OCI-LY3 (cell line): ENCODE measurements around the gene SYNPO2.
"Not testable (repeated sequence)": the region's sequence is repeated elsewhere in the genome, so short reads cannot be mapped to it uniquely, and the experiment has no call there.

Experiments
- H2AFZ ChIP-seq: fragments of 200-600, 300-600 bp; shearing (Covaris generic); 2 replicates; pipeline ENCODE4 v1.6.0; 2014; ENCODE audit warnings: antibody characterized with exemption, low read depth, low read length
- H3K27ac ChIP-seq: fragments of 200-600, 300-600 bp; sonication (generic); 2 replicates; pipeline ENCODE4 v1.5.1; 2014; ENCODE audit warnings: mild to moderate bottlenecking, low read length, moderate library complexity, mixed read lengths
- H3K27me3 ChIP-seq: fragments of 200-600, 300-600 bp; sonication (generic); 2 replicates; pipeline ENCODE4 v1.6.1; 2014; ENCODE audit warnings: low read depth, low read length, mixed read lengths
- H3K36me3 ChIP-seq: fragments of 200-600, 300-600 bp; sonication (generic); replicated peaks from 2 replicates; pipeline ENCODE3; 2014; ENCODE audit warnings: low read depth, low read length, mixed read lengths
- H3K4me1 ChIP-seq: fragments of 300-600, 200-600 bp; sonication (generic); 2 replicates; pipeline ENCODE4 v1.6.1; 2014; ENCODE audit warnings: low read length, mixed read lengths
- H3K4me2 ChIP-seq: fragments of 200-600, 300-600 bp; sonication (generic); 2 replicates; pipeline ENCODE4 v1.6.1; 2014; ENCODE audit warnings: low read length, mixed read lengths
- H3K4me3 ChIP-seq: fragments of 300-600, 200-600 bp; sonication (generic); 2 replicates; pipeline ENCODE4 v1.5.1; 2014; ENCODE audit warnings: antibody characterized with exemption, mild to moderate bottlenecking, low read length, moderate library complexity
- H3K79me2 ChIP-seq: fragments of 300-600, 200-600 bp; shearing (Covaris generic); 2 replicates; pipeline ENCODE4 v1.6.1; 2014; ENCODE audit warnings: mild to moderate bottlenecking, low read length, mixed read lengths
- H3K9ac ChIP-seq: fragments of 300-600, 200-600 bp; shearing (Covaris generic); 2 replicates; pipeline ENCODE4 v1.6.0; 2014; ENCODE audit warnings: mild to moderate bottlenecking, low read length, moderate library complexity
- H3K9me3 ChIP-seq: fragments of 200-600, 300-600 bp; shearing (Covaris generic); 2 replicates; pipeline ENCODE4 v1.6.1; 2014; ENCODE audit warnings: low read length, mixed read lengths; ENCODE audit not compliant: insufficient read depth
- H4K20me1 ChIP-seq: fragments of 200-600, 300-600 bp; sonication (generic); 2 replicates; pipeline ENCODE4 v1.6.1; 2016; ENCODE audit warnings: low read length, mixed read lengths; ENCODE audit not compliant: insufficient read depth
- EZH2phosphoT487 ChIP-seq: fragments of 200-600 bp; shearing (Covaris generic); IDR thresholded peaks from 2 replicates; pipeline ENCODE4 v1.6.1; 2018; ENCODE audit warnings: antibody characterized with exemption, mixed run types, low read depth
- TF ChIP-seq, protein P1 (sequence below): fragments of 200-600, 300-600 bp; sonication (generic); IDR thresholded peaks from 2 replicates; pipeline ENCODE4 v1.5.1; 2014; ENCODE audit warnings: antibody characterized with exemption, low read length, low read depth

The SYNPO2 gene

GRCh38 chr4:119053997-119054396 lies 165.3 kb downstream of the SYNPO2 start:
- Histone ChIP-seq H3K4me2 (no peak overlapping the region), H3K27ac (no peak overlapping the region), H4K20me1 (no peaks in the 10 kb centered on the region), H2AFZ (no peak overlapping the region), H3K9me3 (no peaks in the 10 kb centered on the region), H3K9ac (no peak overlapping the region), H3K4me3 (no peak overlapping the region), H3K36me3 (no peaks in the 10 kb centered on the region), H3K79me2 (no peaks in the 10 kb centered on the region), H3K27me3 (no peaks in the 10 kb centered on the region), H3K4me1 (no peaks in the 10 kb centered on the region)
- TF ChIP-seq, protein P1, sequence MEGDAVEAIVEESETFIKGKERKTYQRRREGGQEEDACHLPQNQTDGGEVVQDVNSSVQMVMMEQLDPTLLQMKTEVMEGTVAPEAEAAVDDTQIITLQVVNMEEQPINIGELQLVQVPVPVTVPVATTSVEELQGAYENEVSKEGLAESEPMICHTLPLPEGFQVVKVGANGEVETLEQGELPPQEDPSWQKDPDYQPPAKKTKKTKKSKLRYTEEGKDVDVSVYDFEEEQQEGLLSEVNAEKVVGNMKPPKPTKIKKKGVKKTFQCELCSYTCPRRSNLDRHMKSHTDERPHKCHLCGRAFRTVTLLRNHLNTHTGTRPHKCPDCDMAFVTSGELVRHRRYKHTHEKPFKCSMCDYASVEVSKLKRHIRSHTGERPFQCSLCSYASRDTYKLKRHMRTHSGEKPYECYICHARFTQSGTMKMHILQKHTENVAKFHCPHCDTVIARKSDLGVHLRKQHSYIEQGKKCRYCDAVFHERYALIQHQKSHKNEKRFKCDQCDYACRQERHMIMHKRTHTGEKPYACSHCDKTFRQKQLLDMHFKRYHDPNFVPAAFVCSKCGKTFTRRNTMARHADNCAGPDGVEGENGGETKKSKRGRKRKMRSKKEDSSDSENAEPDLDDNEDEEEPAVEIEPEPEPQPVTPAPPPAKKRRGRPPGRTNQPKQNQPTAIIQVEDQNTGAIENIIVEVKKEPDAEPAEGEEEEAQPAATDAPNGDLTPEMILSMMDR: no peak
- TF ChIP-seq EZH2phosphoT487: no peak

DNA sequence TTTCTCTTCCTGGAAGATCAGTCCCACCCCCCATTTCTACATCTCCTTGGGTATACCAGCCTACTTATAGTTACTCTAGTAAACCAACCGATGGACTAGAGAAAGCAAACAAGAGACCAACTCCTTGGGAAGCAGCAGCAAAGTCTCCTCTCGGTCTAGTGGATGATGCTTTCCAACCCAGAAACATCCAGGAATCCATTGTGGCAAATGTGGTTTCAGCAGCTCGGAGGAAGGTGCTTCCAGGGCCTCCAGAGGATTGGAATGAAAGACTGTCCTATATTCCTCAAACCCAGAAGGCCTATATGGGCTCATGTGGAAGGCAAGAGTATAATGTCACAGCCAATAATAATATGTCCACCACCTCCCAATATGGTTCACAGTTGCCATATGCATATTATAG lies 168.8 kb downstream of the SYNPO2 start:
- no peaks in the 10 kb centered on the region for H3K36me3 ChIP-seq
- H3K4me1 ChIP-seq: no peaks in the 10 kb centered on the region
- TF ChIP-seq, protein P1: no peak
- no peak for TF ChIP-seq EZH2phosphoT487
- no peak overlapping the region for H3K4me3 ChIP-seq
- H2AFZ ChIP-seq: no peak overlapping the region
- H3K4me2 ChIP-seq: no peak overlapping the region
- H4K20me1 ChIP-seq: no peaks in the 10 kb centered on the region
- H3K79me2 ChIP-seq: no peaks in the 10 kb centered on the region
- no peaks in the 10 kb centered on the region for H3K9me3 ChIP-seq
- H3K27me3 ChIP-seq: no peaks in the 10 kb centered on the region
- H3K27ac ChIP-seq: no peak overlapping the region
- no peak overlapping the region for H3K9ac ChIP-seq

DNA sequence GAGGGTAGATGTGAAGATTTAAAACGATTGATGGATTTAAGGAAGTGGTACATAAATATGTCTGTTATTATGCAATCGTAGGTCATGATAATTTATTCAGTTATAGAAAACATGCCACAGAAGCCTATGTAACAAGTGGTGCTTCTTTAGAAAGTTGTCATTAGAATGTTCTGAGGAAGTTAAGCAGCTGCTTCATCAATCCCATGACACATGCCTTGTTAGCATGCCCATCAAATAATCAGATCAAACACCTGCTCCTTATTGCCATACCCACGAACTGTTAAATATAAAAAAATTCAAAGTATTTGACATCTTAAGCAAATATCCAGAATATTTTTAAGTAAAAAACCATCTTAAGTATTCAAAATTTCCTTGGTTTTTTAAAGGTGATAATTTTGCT lies 170.6 kb downstream of the SYNPO2 start:
- Histone ChIP-seq H3K4me3 (no peak overlapping the region), H3K4me1 (no peaks in the 10 kb centered on the region), H3K9ac (no peak overlapping the region), H3K27me3 (no peaks in the 10 kb centered on the region), H3K36me3 (no peaks in the 10 kb centered on the region), H3K79me2 (no peaks in the 10 kb centered on the region), H3K4me2 (no peak overlapping the region), H2AFZ (no peak overlapping the region), H3K27ac (no peak overlapping the region), H4K20me1 (no peaks in the 10 kb centered on the region), H3K9me3 (no peaks in the 10 kb centered on the region)
- TF ChIP-seq, protein P1: no peak
- no peak for TF ChIP-seq EZH2phosphoT487

- H3K79me2 ChIP-seq, H4K20me1 ChIP-seq, H3K9ac ChIP-seq, H2AFZ ChIP-seq, H3K27me3 ChIP-seq, H3K4me1 ChIP-seq, H3K4me2 ChIP-seq, H3K4me3 ChIP-seq, H3K27ac ChIP-seq, H3K9me3 ChIP-seq, H3K36me3 ChIP-seq: not testable (repeated sequence)
Measured at GRCh38 chr4:119067125-119067524, 178.5 kb downstream of the SYNPO2 start.

DNA sequence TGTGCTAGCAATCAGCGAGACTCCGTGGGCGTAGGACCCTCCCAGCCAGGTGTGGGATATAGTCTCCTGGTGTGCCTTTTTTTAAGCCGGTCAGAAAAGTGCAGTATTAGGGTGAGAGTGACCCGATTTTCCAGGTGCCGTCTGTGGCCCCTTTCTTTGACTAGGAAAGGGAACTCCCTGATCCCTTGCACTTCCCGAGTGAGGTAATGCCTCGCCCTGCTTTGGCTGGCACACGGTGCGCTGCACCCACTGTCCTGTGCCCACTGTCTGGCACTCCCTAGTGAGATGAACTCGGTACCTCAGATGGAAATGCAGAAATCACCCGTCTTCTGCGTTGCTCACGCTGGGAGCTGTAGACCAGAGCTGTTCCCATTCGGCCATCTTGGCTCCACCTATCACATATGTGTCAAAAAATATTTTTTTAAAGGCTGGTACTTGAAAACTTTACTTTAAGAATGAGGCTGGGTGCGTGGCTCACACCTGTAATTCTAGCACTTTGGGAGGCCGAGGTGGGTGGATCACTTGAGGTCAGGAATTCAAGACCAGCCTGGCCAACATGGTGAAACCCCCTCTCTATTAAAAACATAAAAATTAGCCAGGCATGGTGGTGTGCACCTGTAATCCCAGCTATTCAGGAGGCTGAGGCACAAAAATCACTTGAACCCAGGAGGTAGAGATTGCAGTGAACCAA lies 179.2 kb downstream of the SYNPO2 start:
- not testable (repeated sequence) for H3K4me2 ChIP-seq, H3K27ac ChIP-seq

More for the DNA sequence above, 179.2 kb downstream of the SYNPO2 start:
- H2AFZ ChIP-seq, H3K9me3 ChIP-seq, H3K9ac ChIP-seq, H4K20me1 ChIP-seq, H3K36me3 ChIP-seq, H3K4me1 ChIP-seq, H3K4me3 ChIP-seq, H3K27me3 ChIP-seq, H3K79me2 ChIP-seq: not testable (repeated sequence)
